Keratinocyte (primary cell): ENCODE results near the gene E2F3. TPM values are rescaled to one million over a fixed set of nuclear protein-coding genes. Genes with fewer than 3 reads are reported as not detected.

Experiments used
- DNase-seq: peaks from one replicate; pipeline ENCODE4 v3.0.0-alpha.2; 2011; ENCODE audit warnings: low read depth, missing footprints, low spot score
- FAIRE-seq: peaks from 2 replicates; lab custom pipeline; 2011; peaks lifted over from hg19 to GRCh38; lab: Jason Lieb, UNC
- H2AFZ ChIP-seq: 2 replicates; pipeline ENCODE4 v1.6.0; 2012; ENCODE audit warnings: low read length, control low read depth, inconsistent platforms; ENCODE audit not compliant: control insufficient read depth
- H3K27ac ChIP-seq: 2 replicates; pipeline ENCODE4 v1.5.1; 2011; ENCODE audit warnings: low read length; ENCODE audit not compliant: control insufficient read depth, insufficient read depth
- H3K27me3 ChIP-seq: 3 replicates; pipeline ENCODE4 v1.6.0; 2011; ENCODE audit warnings: low read length; ENCODE audit not compliant: control insufficient read depth, insufficient read depth; ENCODE audit errors: extremely low read depth
- H3K36me3 ChIP-seq, 2 experiments: 2 replicates in 1 of 2; 3 replicates in 1 of 2; pipeline ENCODE4 v1.5.1; 2011; ENCODE audit warnings: low read length in 2 of 2, mild to moderate bottlenecking in 1 of 2; ENCODE audit not compliant: control insufficient read depth in 2 of 2, insufficient read depth in 2 of 2; ENCODE audit errors: extremely low read depth in 1 of 2
- H3K4me1 ChIP-seq: 3 replicates; pipeline ENCODE4 v1.5.1; 2011; ENCODE audit warnings: low read length; ENCODE audit not compliant: control insufficient read depth, insufficient read depth; ENCODE audit errors: extremely low read depth
- H3K4me2 ChIP-seq: 3 replicates; pipeline ENCODE4 v1.6.0; 2011; ENCODE audit warnings: low read depth, low read length; ENCODE audit not compliant: control insufficient read depth, insufficient read depth; ENCODE audit errors: extremely low read depth
- H3K4me3 ChIP-seq, 3 experiments: fragments of 200-600 bp in 1 of 3; sonication (generic) in 1 of 3; 2 replicates in 2 of 3; 3 replicates in 1 of 3; pipeline ENCODE4 v1.5.1; 2011 to 2016; ENCODE audit warnings: low read length in 3 of 3, mild to moderate bottlenecking in 3 of 3, control low read depth in 2 of 3, inconsistent platforms in 1 of 3, low read depth in 1 of 3, mixed read lengths in 1 of 3, mixed run types in 1 of 3, moderate library complexity in 1 of 3; ENCODE audit not compliant: control insufficient read depth in 2 of 3, insufficient read depth in 2 of 3; ENCODE audit errors: extremely low read depth in 1 of 3
- H3K79me2 ChIP-seq: 2 replicates; pipeline ENCODE4 v1.6.0; 2012; ENCODE audit warnings: low read length; ENCODE audit not compliant: control insufficient read depth, insufficient read depth
- H3K9ac ChIP-seq: 3 replicates; pipeline ENCODE4 v1.6.0; 2011; ENCODE audit warnings: low read length; ENCODE audit not compliant: control insufficient read depth, insufficient read depth; ENCODE audit errors: extremely low read depth
- H3K9me1 ChIP-seq: 3 replicates; pipeline ENCODE4 v1.6.0; 2011; ENCODE audit warnings: low read length; ENCODE audit not compliant: control insufficient read depth, insufficient read depth; ENCODE audit errors: extremely low read depth
- H3K9me3 ChIP-seq: 2 replicates; pipeline ENCODE4 v1.5.1; 2012; ENCODE audit warnings: low read depth, low read length; ENCODE audit not compliant: control insufficient read depth
- H4K20me1 ChIP-seq: 3 replicates; pipeline ENCODE4 v1.6.0; 2011; ENCODE audit warnings: low read length; ENCODE audit not compliant: control insufficient read depth, insufficient read depth; ENCODE audit errors: extremely low read depth
- CTCF ChIP-seq, 3 experiments: IDR thresholded peaks in 1 of 3; conservative IDR thresholded peaks in 1 of 3; optimal IDR thresholded peaks in 1 of 3; 2 replicates in 2 of 3; 3 replicates in 1 of 3; pipeline versions ENCODE3 to v1.5.1; 2011; ENCODE audit warnings: low read length in 3 of 3, mild to moderate bottlenecking in 3 of 3, moderate library complexity in 2 of 3, control low read depth in 1 of 3, inconsistent platforms in 1 of 3; ENCODE audit not compliant: insufficient read depth in 2 of 3; ENCODE audit errors: extremely low read depth in 1 of 3
- dilution Hi-C: fragments of 300-500 bp; cut with MboI; formaldehyde crosslinking; loops from one replicate; pipeline ENCODE4 v1.7.0; 2020; ENCODE audit warnings: low sequenced_read_pairs; ENCODE audit not compliant: extremely low pct_ligation_motif_present
- polyA plus RNA-seq, 5 experiments: library from polyadenylated mRNA; depleted of rRNA in 3 of 5; stranded (reverse) in 3 of 5; stranded (forward) in 1 of 5; unstranded in 1 of 5; fragments of >200 nt; gene quantifications; 1 replicate in 1 of 5; 2 replicates in 3 of 5; 3 replicates in 1 of 5; pipeline versions ENCODE4 v1.2.1 to v1.2.3, GENCODE V29; 2011 to 2012; ENCODE audit warnings: missing spikeins in 2 of 5, low read depth in 1 of 5, low replicate concordance in 1 of 5

Gene E2F3
- polyA plus RNA-seq, 1 donor (not counting 4 experiments of a cell fraction or from before 2014, with no cell fraction given), result 14.6 TPM

DNA sequence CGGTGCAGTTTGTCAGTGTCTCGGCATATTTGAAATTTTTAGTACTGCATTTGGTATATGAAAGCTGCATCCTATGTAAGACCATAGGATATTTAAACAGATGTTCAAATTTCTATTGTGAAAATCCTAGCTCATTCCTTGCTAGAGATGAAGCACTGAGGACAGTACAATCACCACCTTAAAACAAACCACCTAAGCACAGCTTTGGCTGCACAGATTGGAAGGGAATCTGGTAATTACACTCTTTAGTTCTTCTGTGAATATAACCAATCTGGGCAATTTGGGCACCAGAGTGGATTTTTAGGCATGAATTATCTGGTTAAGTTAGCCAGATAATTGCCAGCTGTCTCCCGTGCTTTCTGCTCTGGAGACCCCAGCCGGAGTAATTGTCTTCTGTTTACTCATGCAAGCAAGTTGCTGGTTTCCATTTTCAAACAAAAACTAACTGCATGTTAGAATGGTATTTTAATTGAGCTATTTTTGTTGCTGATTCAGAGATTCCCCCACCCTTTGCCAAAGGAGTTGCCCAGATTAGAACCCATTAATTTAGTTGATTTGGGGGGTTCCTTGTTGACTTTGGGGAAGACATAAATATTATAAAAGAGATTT lies 36.9 kb downstream of the E2F3 start:
- no peak for DNase-seq
- H3K9me1 ChIP-seq, result peaks cover 3% of the 10 kb centered on the region
- H3K9ac ChIP-seq, result no peak overlapping the region
- no peak for TF ChIP-seq CTCF (optimal IDR thresholded peaks at IDR 0.05 in 1 of 3, IDR thresholded peaks at IDR 0.05 in 1 of 3, conservative IDR thresholded peaks at IDR 0.05 in 1 of 3; ENCODE audit: extremely low read depth in 1 of 3, insufficient read depth in 2 of 3, low read length in 3 of 3)
- no peaks in the 10 kb centered on the region for H3K27me3 ChIP-seq
- peaks cover 86% of the 10 kb centered on the region for H3K79me2 ChIP-seq
- H3K27ac ChIP-seq, result no peak overlapping the region
- no peaks in the 10 kb centered on the region for H4K20me1 ChIP-seq
- no peak overlapping the region for H3K4me2 ChIP-seq
- FAIRE-seq, result no peak
- no peaks in the 10 kb centered on the region for H3K9me3 ChIP-seq
- dilution Hi-C loops, result no loop called here
- no peak overlapping the region for H3K4me3 ChIP-seq
- no peaks in the 10 kb centered on the region for H3K4me1 ChIP-seq
- H2AFZ ChIP-seq, result no peak overlapping the region
- H3K36me3 ChIP-seq, result peaks cover 0 to 7% of the 10 kb centered on the region in 2 experiments

GRCh38 chr6:20439558-20439957 lies 37.9 kb downstream of the E2F3 start:
- TF ChIP-seq CTCF (optimal IDR thresholded peaks at IDR 0.05 in 1 of 3, IDR thresholded peaks at IDR 0.05 in 1 of 3, conservative IDR thresholded peaks at IDR 0.05 in 1 of 3; ENCODE audit: extremely low read depth in 1 of 3, insufficient read depth in 2 of 3, low read length in 3 of 3), result no peak
- peaks cover 0 to 7% of the 10 kb centered on the region in 2 experiments for H3K36me3 ChIP-seq
- H3K79me2 ChIP-seq, result peaks cover 83% of the 10 kb centered on the region
- H4K20me1 ChIP-seq, result no peaks in the 10 kb centered on the region
- no peak overlapping the region for H3K4me2 ChIP-seq
- dilution Hi-C loops, result no loop called here
- H3K27ac ChIP-seq, result no peak overlapping the region
- H3K9me1 ChIP-seq, result peaks cover 3% of the 10 kb centered on the region
- no peaks in the 10 kb centered on the region for H3K9me3 ChIP-seq
- no peaks in the 10 kb centered on the region for H3K4me1 ChIP-seq
- H3K27me3 ChIP-seq, result no peaks in the 10 kb centered on the region
- no peak overlapping the region for H3K4me3 ChIP-seq
- no peak overlapping the region for H3K9ac ChIP-seq
- H2AFZ ChIP-seq, result no peak overlapping the region
- FAIRE-seq, result no peak
- DNase-seq, result no peak
